ENCODE measurements around the gene VAT1. TPM values are rescaled to one million over a fixed set of nuclear protein-coding genes. Genes with fewer than 3 reads are reported as not detected.
A peak's percentile ranks its signal among the peaks of the same experiment; 100 is the strongest.

Gene VAT1
- total RNA-seq, 4 donors from 2014 or later, result 89.2 to 187 (median 139) TPM

GRCh38 chr17:43018008-43018853 is 4.0 kb downstream of the VAT1 start:
- peaks cover 0 to 54% of the 10 kb centered on the region in 2 donors for H3K36me3 ChIP-seq
- H3K27ac ChIP-seq, result peak overlapping the region in 3 of 4 donors; percentile 54 to 92 (median 89)
- H3K27me3 ChIP-seq, result no peaks in the 10 kb centered on the region
- no peak for ATAC-seq
- no peaks in the 10 kb centered on the region for H3K9me3 ChIP-seq
- WGBS, 2 donors (ENCODE audit: low coverage in 1 of 2), result 32 to 71% methylated on average over 7 to 9 of the region's 19 CpGs
- peaks cover 0 to 82% (median 62%) of the 10 kb centered on the region in 3 donors for H3K4me1 ChIP-seq
- no peak for TF ChIP-seq EP300 (IDR thresholded peaks at IDR 0.05)
- TF ChIP-seq POLR2A (IDR thresholded peaks at IDR 0.05), result no peak
- no peak for TF ChIP-seq POLR2AphosphoS5 (IDR thresholded peaks at IDR 0.05)
- no peak for TF ChIP-seq CTCF (IDR thresholded peaks at IDR 0.05)
- no peak overlapping the region for H3K4me3 ChIP-seq

- no peaks in the 10 kb centered on the region for H3K9me3 ChIP-seq
- peaks cover 0 to 90% (median 57%) of the 10 kb centered on the region in 3 donors for H3K4me1 ChIP-seq
- no peaks in the 10 kb centered on the region for H3K27me3 ChIP-seq
- ATAC-seq, result no peak
- peaks cover 0 to 68% of the 10 kb centered on the region in 2 donors for H3K36me3 ChIP-seq
- no peak overlapping the region for H3K4me3 ChIP-seq
- TF ChIP-seq CTCF (IDR thresholded peaks at IDR 0.05), result no peak
- TF ChIP-seq POLR2A (IDR thresholded peaks at IDR 0.05), result no peak
- no peak for TF ChIP-seq EP300 (IDR thresholded peaks at IDR 0.05)
- no peak for TF ChIP-seq POLR2AphosphoS5 (IDR thresholded peaks at IDR 0.05)
- WGBS, 2 donors (ENCODE audit: low coverage in 1 of 2), result 80% methylated on average over 3 of the region's 7 CpGs; no CpG with 5 or more reads in 1 of the 2 donors
- H3K27ac ChIP-seq, result peak overlapping the region in 3 of 4 donors; percentile 67 to 76 (median 72)
Measured at GRCh38 chr17:43016216-43016615, 6.0 kb downstream of the VAT1 start.

GRCh38 chr17:43015579-43015978 is 6.6 kb downstream of the VAT1 start:
- 0 to 27% methylated on average over 2 to 6 of the region's 9 CpGs for WGBS, 2 donors (ENCODE audit: low coverage in 1 of 2)
- peak; percentile 75 for ATAC-seq
- peak; percentile 59 for TF ChIP-seq POLR2AphosphoS5 (IDR thresholded peaks at IDR 0.05)
- TF ChIP-seq EP300 (IDR thresholded peaks at IDR 0.05), result no peak
- Histone ChIP-seq H3K27me3 (no peaks in the 10 kb centered on the region), H3K4me3 (no peak overlapping the region), H3K9me3 (no peaks in the 10 kb centered on the region), H3K36me3 (peaks cover 0 to 68% of the 10 kb centered on the region in 2 donors), H3K4me1 (peaks cover 0 to 90% (median 56%) of the 10 kb centered on the region in 3 donors), H3K27ac (peak overlapping the region in 3 of 4 donors; percentile 67 to 76 (median 72))

- Histone ChIP-seq H3K36me3 (peaks cover 0 to 68% of the 10 kb centered on the region in 2 donors), H3K27me3 (no peaks in the 10 kb centered on the region), H3K4me3 (no peak overlapping the region), H3K9me3 (no peaks in the 10 kb centered on the region), H3K27ac (peak overlapping the region in 3 of 4 donors; percentile 67 to 76 (median 72)), H3K4me1 (peaks cover 0 to 90% (median 52%) of the 10 kb centered on the region in 3 donors)
- WGBS, 2 donors (ENCODE audit: low coverage in 1 of 2), result 60 to 69% methylated on average over 2 of the region's 8 CpGs
- ATAC-seq, result peak; percentile 19
- no peak for TF ChIP-seq CTCF (IDR thresholded peaks at IDR 0.05)
- TF ChIP-seq POLR2A (IDR thresholded peaks at IDR 0.05), result no peak
- TF ChIP-seq EP300 (IDR thresholded peaks at IDR 0.05), result no peak
- TF ChIP-seq POLR2AphosphoS5 (IDR thresholded peaks at IDR 0.05), result no peak
Measured at GRCh38 chr17:43014649-43015542, 7.3 kb downstream of the VAT1 start.

Data from gastroesophageal sphincter (tissue), 4 donors.